NCI-H748 treated with DMSO at 0.1 percent for 48 hours (cell line): ENCODE data around the gene SPEF2.
"Not testable (repeated sequence)": the region's sequence is repeated elsewhere in the genome, so short reads cannot be mapped to it uniquely, and the experiment has no call there.

Experiments
- DNase-seq: peaks from one replicate; lab custom pipeline; 2025; lab: John Stamatoyannopoulos, UW

Gene SPEF2

GRCh38 chr5:35819668-35820067, 202.0 kb downstream of the SPEF2 start:
- no peak for DNase-seq

GRCh38 chr5:35820735-35821134, 203.1 kb downstream of the SPEF2 start:
- DNase-seq = no peak

GRCh38 chr5:35821513-35821912, 203.8 kb downstream of the SPEF2 start:
- no peak for DNase-seq

DNA sequence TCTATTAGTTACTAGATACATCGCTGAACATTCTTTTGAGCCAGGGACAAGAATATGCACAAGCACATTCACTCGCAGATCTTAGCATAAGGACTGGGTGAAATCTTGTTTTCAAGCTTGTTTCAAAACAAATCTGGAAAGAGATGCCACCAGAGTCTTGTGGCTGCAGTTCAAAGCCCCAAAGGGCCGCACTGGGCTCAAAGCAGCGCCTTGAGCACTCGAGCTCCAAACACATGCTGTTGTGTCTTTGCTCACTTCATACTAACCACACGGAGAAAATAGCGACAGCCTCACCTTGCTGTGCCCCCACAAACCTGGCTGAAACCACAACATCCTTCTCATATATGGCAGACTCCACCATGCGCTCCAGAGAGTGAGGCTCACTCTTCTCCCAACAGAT, 204.8 kb downstream of the SPEF2 start:
- no peak for DNase-seq

DNA sequence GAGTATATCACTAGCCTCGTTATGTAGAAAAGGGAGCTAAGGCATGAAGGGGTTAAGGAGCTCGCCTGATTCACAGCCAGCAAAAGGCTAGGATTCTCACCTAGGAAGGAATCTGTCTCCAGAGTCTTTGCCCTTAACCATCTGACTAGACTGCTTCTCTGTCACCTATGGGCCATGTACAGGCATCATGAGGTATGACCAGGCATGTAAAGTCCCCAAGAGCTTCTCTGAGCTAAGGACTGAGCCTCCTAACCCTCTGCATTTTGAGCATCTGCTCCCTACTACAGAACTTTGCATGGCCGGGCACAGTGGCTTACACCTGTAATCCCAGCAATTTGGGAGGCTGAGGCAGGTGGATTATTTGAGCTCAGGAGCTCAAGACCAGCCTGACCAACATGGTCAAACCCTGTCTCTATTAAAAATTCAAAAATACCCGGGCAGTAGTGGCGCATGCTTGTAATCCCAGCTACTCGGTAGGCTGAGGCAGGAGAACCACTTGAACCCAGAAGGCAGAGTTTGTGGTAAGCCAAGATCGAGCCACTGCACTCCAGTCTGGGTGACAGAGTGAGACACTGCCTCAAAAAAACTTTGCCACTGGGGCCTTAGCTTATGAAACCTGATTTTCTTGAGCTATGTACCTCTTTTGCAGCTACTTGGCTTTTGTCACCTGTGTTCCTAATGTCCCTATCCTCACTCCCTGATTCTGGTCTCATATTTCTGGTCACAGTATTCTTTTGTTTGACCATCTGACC, 205.9 kb downstream of the SPEF2 start:
- no peak for DNase-seq

DNA sequence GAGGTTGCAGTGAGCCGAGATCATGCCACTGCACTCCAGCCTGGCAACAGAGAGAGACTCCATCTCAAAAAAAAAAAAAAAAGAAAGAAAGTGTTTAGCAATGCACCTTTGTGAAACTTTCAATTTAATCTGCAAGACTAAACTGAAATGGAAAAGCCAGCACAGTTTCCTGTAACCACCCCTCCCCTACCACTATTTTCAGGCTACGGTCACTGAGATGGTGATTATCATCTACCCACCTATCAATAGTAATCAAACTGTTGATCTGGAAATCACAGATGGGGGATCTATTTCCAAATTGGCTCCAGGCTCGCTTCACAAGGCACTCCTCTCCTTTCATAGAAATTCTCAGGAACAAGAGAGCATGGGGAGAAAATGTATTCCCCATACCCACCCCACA, 208.4 kb downstream of the SPEF2 start:
- no peak for DNase-seq

DNA sequence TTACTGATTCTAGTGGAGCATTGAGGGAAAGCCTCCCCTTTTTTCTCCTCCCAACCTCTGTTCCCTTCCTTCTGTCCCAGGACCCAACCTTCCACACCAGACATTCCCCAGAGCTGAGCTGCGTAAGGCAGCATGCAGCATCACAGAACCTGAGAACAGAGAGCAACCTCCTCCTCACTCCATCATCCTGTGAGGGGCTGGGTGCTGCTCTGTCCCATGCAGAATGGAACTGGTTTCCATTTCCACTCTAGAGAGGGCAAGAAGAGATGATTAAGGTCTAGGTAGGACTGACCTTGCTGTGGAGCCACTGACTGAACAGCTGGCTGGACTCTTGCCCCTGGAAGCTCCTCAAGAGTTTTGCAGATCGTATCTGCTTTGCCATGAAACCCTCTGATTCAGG, 208.9 kb downstream of the SPEF2 start:
- DNase-seq = no peak

DNA sequence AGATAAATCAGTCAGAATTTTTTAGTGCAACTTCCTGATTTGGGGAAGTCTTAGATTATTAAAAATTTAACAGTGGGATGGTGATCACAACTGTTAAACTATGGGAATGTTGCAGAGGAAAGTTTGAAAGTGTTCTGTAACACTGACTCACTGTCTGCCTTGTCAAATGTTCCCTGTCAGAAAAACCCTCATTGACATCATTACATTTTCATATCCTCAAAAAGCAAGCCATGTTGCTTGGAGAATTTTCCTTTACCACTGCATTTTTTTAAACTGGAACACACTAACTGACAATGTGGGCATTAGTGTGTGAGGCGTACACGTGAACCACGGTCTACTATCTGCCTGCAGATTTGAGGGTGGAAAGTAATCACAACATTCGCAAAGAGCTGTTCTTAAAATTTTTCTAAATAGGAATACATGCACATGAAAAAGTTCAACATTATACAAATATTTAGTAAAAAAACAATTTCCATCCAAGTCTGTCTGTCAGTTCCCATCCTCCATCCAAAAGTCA, 210.5 kb downstream of the SPEF2 start:
- no peak for DNase-seq

DNA sequence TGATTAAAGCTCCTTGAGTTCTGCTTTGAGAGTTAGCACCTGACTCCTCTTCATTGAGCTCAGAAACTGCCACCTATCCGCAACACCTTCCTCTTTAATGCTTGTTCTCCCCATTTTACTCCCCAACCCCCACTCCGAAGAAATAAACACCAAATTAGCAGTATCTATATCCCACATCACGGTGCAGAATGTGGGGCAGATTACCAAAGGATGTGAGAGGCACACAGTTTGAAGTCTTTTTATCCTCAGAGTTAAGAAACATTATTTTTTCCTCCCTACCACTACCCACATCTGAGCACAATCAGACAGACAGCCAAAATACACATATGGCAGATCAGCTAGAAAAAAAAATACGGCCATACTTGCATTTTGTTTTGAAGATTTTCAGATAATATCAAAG, 212.9 kb downstream of the SPEF2 start:
- DNase-seq = no peak

DNA sequence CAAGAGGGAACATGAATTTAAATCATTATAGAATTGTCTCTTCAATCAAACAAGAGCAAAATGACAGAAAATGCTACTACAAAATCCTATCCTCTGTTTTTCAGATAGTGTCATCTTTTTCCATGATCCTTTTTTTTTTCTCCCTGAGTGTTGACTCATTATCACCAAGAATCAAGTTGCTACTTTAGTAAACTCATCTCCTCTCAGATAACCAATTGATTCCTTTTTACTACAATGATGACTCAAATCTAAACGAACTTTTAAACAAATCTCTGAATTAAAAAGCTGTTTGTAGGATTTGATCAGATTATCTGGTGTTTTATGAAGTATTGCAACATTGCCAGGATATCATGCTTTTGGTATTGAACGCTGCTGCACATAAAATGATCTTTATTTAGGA, 215.1 kb downstream of the SPEF2 start:
- no peak for DNase-seq

GRCh38 chr5:35833224-35833623, 215.6 kb downstream of the SPEF2 start:
- DNase-seq = no peak

- DNase-seq = no peak
These were observed 218.4 kb downstream of the SPEF2 start for GRCh38 chr5:35835796-35836742.

DNA sequence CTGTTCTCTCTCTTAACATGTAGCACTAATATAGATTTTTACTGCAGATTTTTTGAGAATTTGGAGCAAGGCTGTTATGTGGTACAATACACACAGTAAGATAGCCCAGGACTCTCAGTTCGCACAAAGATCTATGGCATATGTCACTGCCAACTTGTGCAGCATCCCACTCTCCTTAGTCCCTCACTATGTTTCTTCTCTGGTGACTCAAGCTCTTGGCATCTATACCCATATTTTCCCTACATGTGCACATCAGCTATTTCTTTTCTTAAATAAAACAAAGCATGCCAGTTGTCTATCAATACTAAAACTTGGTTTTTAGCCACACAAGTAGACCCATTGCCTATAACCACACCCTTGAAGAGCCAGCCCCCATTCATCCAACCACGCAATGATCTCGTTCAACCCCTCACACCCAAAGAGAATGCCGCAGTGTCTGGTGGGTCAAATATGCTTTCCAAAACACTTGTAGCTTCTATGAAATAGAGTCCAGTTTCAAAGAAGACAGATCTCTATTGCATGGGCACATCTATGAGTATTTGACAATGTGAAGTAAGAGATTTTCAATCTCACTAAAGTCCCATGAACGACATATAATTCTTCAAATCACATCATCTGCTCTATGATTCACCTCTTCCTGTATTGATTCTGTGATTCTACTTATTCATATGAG, 220.8 kb downstream of the SPEF2 start:
- no peak for DNase-seq

GRCh38 chr5:35842856-35843255, 225.2 kb downstream of the SPEF2 start:
- no peak for DNase-seq

DNA sequence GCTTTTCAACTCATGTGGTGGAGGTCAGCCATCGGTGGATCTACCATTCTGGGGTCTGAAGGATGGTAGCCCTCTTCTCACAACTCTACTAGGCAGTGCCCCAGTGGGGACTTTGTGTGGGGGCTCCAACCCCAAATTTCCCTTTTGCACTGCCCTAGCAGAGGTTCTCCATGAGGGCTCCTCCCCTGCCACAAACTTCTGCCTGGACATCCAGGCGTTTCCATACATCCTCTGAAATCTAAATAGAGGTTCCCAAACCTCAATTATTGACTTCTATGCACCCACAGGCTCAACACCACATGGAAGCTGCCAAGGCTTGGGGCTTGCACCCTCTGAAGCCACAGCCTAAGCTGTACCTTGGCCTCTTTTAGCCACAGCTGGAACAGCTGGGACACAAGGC, 227.8 kb downstream of the SPEF2 start:
- DNase-seq = not testable (repeated sequence)

DNA sequence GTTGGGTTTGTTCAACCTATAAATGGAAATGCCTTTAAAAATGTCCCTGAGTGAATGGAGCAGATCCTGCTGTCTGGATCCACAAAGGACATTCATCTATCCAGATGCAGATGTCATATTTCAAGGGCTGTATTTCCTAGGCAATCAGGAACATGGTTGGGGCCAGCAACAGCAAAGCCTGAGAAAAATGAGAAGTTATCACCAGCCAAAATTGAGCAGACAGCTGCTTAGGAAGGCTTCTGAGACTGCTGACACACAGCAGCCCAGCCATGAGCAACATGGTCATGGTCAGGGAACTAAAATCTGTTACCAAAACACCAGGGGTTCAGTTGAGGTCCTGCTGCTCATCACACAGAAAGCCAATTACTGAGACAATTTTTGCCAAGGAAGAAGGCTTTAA, 229.8 kb downstream of the SPEF2 start:
- no peak for DNase-seq

GRCh38 chr5:35847961-35848360, 230.3 kb downstream of the SPEF2 start:
- no peak for DNase-seq

DNA sequence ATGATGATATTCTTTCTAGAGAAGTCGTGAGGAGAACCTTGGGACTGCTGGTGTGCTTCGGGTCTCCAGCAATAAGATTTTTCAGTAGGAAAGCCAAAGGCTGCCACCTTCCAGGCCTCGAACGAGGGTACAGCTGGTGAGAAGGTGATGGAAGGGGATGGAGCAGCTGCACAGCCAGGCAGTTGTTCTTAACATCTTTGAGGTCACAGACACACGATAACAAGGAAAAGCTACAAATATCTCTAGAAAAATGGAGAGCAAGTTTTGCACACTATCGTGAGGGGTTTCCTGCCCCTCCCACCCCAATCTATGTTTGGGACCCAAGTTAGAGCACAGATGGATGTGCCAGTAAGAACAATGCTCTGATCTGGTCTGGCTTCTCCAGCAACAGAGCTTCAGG, 232.2 kb downstream of the SPEF2 start:
- DNase-seq = no peak

DNA sequence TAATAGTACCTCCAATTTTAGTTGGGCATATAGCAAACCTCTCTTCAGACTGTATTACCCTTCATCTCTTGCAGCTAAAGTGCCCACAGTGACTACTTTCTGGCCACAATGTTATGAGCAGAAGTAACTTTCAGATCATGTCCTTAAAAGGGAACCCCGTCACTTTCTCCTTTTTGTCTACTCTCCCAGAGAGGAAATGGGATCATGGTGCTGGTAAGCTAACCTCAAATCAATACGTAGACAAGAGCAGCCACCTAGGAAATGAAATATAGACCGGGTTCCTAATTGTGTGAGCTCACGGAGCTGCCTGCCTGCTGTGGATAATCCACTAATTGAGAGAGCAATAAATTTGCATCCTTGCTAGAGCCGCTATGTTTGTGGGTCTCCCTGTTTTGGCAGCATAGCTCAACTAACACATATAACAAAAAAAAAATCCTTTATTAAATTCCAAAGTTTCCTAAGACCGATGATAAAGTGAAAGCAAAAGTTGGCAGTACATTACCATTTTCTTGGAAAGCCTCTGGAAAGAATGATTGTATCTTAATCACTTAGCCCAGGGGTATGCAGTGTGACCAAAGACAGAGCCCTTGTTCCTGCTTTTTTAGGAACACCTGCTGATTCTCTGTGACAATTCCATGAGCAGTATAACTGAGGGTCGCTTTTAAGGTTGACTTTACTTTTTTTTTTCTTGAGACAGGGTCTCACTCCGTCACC, 233.5 kb downstream of the SPEF2 start:
- no peak for DNase-seq

GRCh38 chr5:35852084-35852734, 234.5 kb downstream of the SPEF2 start:
- DNase-seq = no peak

DNA sequence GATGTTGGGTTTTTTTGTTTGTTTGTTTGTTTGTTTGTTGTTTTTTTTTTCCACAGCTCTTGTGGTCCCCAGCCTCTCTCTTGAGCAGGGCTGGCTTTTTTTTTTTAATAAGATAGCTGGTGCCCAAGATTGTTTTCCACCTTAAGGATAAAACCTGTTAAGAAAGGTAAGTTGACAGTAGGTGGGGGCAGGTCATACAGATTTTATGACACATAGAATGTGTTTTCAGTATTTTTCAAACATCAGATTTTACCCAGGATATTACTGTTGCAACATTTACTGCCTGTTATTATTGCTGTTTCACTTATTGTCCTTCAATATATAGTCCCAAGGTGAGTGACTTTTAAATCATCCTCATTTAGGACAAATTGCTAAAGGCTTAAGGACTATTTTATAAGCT, 235.1 kb downstream of the SPEF2 start:
- no peak for DNase-seq
